ENCODE data around the gene ADCY7. TPM values are rescaled to one million over a fixed set of nuclear protein-coding genes. Genes with fewer than 3 reads are reported as not detected.

The ADCY7 gene
- total RNA-seq, 1 experiment from 2014 or later = 5.5 TPM

DNA sequence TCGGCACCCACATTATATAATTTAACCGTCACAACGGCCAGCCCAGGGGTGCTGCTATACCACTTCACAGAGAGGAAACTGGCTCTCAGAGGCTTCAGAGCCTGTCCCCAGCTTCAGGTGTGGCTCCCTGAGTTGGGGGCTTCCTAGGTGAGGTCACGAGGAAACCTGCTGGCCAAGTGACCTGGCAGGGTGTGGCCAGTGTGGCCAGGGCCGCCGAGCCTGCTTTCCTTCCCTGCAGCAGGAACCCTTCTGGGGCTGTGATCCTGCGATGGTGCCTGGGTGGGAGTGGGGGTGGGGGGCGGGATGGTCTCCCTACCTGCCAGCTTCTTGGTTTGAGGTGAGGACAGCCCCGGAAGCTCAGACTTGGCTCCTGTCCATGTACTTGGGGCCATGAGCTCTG lies 39.9 kb downstream of the ADCY7 start:
- H3K27ac ChIP-seq (ENCODE audit: low read depth, low read length, poor library complexity, severe bottlenecking) = no peak overlapping the region
- H3K27me3 ChIP-seq (replicated peaks; ENCODE audit: insufficient read depth, low read depth, low read length, poor library complexity) = no peaks in the 10 kb centered on the region
- CTCF ChIA-PET = no interaction called here
- no peaks in the 10 kb centered on the region for H3K36me3 ChIP-seq (ENCODE audit: insufficient read depth, low read length, poor library complexity, severe bottlenecking)
- H3K4me3 ChIP-seq (ENCODE audit: low read depth, low read length, poor library complexity, severe bottlenecking) = no peak overlapping the region
- POLR2A ChIA-PET (ENCODE audit: low non-redundant PET) = no interaction called here
- DNase-seq (ENCODE audit: low spot score) = no peak
- no TSS peak for BruUV-seq (replicated peaks)
- no peaks in the 10 kb centered on the region for H3K9me3 ChIP-seq (ENCODE audit: low read depth, low read length, poor library complexity, severe bottlenecking)
- TF ChIP-seq EZH2 (IDR thresholded peaks at IDR 0.05; ENCODE audit: borderline replicate concordance, low read depth, low read length, poor library complexity, severe bottlenecking) = no peak
- TF ChIP-seq, protein P1, sequence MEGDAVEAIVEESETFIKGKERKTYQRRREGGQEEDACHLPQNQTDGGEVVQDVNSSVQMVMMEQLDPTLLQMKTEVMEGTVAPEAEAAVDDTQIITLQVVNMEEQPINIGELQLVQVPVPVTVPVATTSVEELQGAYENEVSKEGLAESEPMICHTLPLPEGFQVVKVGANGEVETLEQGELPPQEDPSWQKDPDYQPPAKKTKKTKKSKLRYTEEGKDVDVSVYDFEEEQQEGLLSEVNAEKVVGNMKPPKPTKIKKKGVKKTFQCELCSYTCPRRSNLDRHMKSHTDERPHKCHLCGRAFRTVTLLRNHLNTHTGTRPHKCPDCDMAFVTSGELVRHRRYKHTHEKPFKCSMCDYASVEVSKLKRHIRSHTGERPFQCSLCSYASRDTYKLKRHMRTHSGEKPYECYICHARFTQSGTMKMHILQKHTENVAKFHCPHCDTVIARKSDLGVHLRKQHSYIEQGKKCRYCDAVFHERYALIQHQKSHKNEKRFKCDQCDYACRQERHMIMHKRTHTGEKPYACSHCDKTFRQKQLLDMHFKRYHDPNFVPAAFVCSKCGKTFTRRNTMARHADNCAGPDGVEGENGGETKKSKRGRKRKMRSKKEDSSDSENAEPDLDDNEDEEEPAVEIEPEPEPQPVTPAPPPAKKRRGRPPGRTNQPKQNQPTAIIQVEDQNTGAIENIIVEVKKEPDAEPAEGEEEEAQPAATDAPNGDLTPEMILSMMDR (conservative IDR thresholded peaks at IDR 0.05; ENCODE audit: low read depth, low read length) = no peak
- intact Hi-C loops (cut with micrococcal nuclease; ENCODE audit: unreplicated experiment) = no loop called here
- H3K4me1 ChIP-seq (ENCODE audit: insufficient read depth, low read length, poor library complexity, severe bottlenecking) = no peaks in the 10 kb centered on the region

DNA sequence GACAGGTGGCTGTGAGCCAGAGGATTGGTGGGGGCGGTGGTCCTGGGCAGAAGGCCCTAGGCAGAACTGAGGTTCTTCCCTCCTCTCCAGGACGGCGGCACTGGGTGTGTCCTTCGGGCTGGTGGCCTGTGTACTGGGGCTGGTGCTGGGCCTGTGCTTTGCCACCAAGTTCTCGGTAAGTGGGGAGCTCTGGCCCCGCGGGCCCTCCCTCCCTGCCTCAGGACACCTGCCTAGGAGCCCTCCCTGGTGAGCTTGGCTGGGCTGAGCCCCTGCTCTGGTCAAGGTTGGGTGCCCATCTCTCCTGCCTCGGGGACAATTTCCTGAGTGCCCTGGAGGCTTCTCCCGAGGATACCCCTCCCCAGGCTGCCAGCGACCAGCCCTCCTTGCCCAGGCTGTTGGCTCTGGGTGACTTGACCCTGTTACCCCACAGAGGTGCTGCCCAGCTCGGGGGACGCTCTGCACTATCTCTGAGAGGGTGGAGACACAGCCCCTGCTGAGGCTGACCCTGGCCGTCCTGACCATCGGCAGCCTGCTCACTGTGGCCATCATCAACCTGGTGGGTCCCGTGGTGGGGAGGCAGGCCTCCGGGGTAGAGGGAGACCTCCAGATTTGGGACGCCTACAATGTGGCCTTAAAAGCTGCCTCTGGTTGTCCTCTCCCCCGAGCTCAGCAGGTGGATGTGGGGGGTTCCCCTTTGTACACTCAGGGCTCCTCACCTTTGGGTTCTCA lies 42.0 kb downstream of the ADCY7 start:
- no peak for DNase-seq (ENCODE audit: low spot score)
- Histone ChIP-seq H3K9me3 (ENCODE audit: low read depth, low read length, poor library complexity, severe bottlenecking) (no peaks in the 10 kb centered on the region), H3K27me3 (replicated peaks; ENCODE audit: insufficient read depth, low read depth, low read length, poor library complexity) (no peaks in the 10 kb centered on the region), H3K4me1 (ENCODE audit: insufficient read depth, low read length, poor library complexity, severe bottlenecking) (no peaks in the 10 kb centered on the region), H3K27ac (ENCODE audit: low read depth, low read length, poor library complexity, severe bottlenecking) (no peak overlapping the region), H3K4me3 (ENCODE audit: low read depth, low read length, poor library complexity, severe bottlenecking) (no peak overlapping the region), H3K36me3 (ENCODE audit: insufficient read depth, low read length, poor library complexity, severe bottlenecking) (no peaks in the 10 kb centered on the region)
- BruUV-seq (replicated peaks) = no TSS peak
- ChIA-PET POLR2A (ENCODE audit: low non-redundant PET) (no interaction called here), CTCF (no interaction called here)
- intact Hi-C loops (cut with micrococcal nuclease; ENCODE audit: unreplicated experiment) = no loop called here
- TF ChIP-seq, protein P1 (conservative IDR thresholded peaks at IDR 0.05; ENCODE audit: low read depth, low read length) = no peak
- TF ChIP-seq EZH2 (IDR thresholded peaks at IDR 0.05; ENCODE audit: borderline replicate concordance, low read depth, low read length, poor library complexity, severe bottlenecking) = no peak

DNA sequence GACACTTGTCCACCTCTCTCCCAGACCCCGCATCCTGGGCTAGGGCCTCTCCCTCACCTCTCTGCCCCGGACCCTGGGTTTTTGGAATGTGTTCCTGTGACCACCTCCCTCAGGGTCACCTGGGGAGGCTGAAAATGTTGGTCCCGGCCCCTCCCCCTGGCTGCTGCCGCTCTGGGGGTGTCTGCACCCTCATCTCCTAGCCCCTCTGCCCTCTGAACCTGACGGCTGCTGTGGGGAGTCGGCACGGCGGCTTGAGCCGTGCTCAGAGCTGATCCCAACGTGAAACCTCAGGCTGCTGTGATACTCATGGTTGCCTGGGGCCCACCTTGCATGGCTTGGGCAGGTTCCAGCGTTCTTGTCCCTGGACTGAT lies 42.8 kb downstream of the ADCY7 start:
- H3K4me1 ChIP-seq (ENCODE audit: insufficient read depth, low read length, poor library complexity, severe bottlenecking) = no peaks in the 10 kb centered on the region
- no TSS peak for BruUV-seq (replicated peaks)
- DNase-seq (ENCODE audit: low spot score) = no peak
- no peak overlapping the region for H3K27ac ChIP-seq (ENCODE audit: low read depth, low read length, poor library complexity, severe bottlenecking)
- TF ChIP-seq, protein P1 (conservative IDR thresholded peaks at IDR 0.05; ENCODE audit: low read depth, low read length) = no peak
- TF ChIP-seq EZH2 (IDR thresholded peaks at IDR 0.05; ENCODE audit: borderline replicate concordance, low read depth, low read length, poor library complexity, severe bottlenecking) = no peak
- no peaks in the 10 kb centered on the region for H3K36me3 ChIP-seq (ENCODE audit: insufficient read depth, low read length, poor library complexity, severe bottlenecking)
- no peak overlapping the region for H3K4me3 ChIP-seq (ENCODE audit: low read depth, low read length, poor library complexity, severe bottlenecking)
- ChIA-PET POLR2A (ENCODE audit: low non-redundant PET) (no interaction called here), CTCF (no interaction called here)
- intact Hi-C loops (cut with micrococcal nuclease; ENCODE audit: unreplicated experiment) = no loop called here
- no peaks in the 10 kb centered on the region for H3K9me3 ChIP-seq (ENCODE audit: low read depth, low read length, poor library complexity, severe bottlenecking)
- H3K27me3 ChIP-seq (replicated peaks; ENCODE audit: insufficient read depth, low read depth, low read length, poor library complexity) = no peaks in the 10 kb centered on the region
